HUDEP-2 (cell line): ENCODE results near the gene B4GALNT2.

ENCODE experiments used
- DNase-seq, 76 experiments: peaks; one replicate each; lab custom pipeline; 2025; ENCODE audit not compliant: unreplicated experiment in 76 of 76; lab: John Stamatoyannopoulos, UW

The B4GALNT2 gene

GRCh38 chr17:49203796-49204195 lies 71.2 kb downstream of the B4GALNT2 start:
- DNase-seq, result no peak

- no peak for DNase-seq
Measured at GRCh38 chr17:49204516-49204915, 71.9 kb downstream of the B4GALNT2 start.

- DNase-seq, result no peak
Measured at GRCh38 chr17:49209061-49209571, 76.5 kb downstream of the B4GALNT2 start.

- no peak for DNase-seq
Measured at GRCh38 chr17:49210158-49211029, 77.8 kb downstream of the B4GALNT2 start, which contains the start of the genes ABI3 and GNGT2. Gene ABI3, plus strand, starts transcription at chr17:49210707. Its CDS starts 18 bp downstream, at chr17:49210725. Gene GNGT2, minus strand, starts transcription at chr17:49210574. Its CDS starts 3,152 bp downstream, at chr17:49207422.

- no peak for DNase-seq
Measured at GRCh38 chr17:49213399-49213798, 80.8 kb downstream of the B4GALNT2 start.

DNA sequence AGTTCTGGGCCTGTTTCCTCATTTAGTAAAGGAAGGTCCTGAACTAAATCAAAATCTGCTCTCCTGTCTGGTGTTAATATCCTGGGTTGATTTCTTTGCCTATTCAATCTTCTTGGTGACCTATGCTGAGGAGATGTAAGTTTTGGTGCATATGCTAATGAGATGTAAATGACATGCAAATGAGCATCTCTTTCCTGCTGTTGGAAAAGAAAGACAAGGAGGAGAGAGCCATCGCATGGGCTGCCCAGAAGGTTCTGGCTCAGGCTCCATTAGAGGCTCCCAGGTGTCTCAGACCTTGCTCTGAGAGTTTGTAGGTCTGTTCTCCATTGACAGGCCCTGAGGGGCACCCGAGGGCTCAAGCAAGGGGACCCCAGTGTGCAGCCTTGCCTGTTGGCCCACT lies 81.3 kb downstream of the B4GALNT2 start:
- no peak for DNase-seq

GRCh38 chr17:49214676-49215360 lies 82.2 kb downstream of the B4GALNT2 start:
- no peak for DNase-seq

DNA sequence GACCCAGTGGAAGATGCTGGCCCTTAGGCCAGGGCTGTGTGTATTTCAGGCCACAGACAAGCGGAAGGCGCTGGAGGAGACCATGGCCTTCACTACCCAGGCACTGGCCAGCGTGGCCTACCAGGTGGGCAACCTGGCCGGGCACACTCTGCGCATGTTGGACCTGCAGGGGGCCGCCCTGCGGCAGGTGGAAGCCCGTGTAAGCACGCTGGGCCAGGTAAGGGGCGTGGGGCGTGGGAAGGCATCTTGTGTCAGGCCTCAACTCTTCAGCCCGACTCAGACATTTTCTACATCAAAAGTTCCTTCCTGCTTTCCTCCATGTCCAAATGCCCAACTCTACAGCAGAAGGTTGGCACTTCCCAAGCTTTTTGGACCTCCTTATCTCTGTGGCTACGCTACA lies 83.9 kb downstream of the B4GALNT2 start:
- DNase-seq, result no peak

DNA sequence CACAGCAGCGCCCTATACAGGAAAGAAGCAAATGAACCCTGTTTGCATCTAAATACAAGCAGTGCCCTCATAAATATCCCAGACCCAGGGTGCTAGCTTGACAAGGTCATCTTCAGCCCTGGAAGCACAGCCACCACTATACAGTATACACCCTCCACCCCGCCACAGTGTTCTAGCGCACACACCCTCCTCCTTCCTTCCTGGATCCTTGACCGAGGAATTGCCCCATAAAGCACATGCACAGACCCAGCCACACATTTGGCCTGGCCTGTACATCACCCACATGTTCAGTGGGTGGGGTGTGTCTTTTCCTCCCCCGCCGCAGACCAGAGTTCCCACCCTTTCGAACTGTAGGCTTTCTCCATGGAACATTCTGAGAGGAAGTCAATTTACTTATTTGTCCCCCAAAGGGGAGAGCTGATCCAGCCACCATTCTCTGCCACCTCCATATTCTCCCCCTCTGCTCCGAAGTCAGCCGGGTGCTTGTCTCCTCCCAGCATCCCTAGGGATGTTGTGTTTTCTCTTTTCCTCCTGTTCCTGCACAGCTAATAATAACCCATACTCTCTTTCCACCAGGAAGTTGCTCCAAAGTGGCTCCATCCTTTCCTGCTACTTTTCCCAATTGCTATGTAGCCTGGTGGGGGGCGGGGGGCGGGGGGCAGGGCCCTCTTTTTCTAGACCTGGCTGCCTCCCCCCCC lies 84.5 kb downstream of the B4GALNT2 start:
- peak in 1 of 76 experiments; percentile 20 for DNase-seq

DNA sequence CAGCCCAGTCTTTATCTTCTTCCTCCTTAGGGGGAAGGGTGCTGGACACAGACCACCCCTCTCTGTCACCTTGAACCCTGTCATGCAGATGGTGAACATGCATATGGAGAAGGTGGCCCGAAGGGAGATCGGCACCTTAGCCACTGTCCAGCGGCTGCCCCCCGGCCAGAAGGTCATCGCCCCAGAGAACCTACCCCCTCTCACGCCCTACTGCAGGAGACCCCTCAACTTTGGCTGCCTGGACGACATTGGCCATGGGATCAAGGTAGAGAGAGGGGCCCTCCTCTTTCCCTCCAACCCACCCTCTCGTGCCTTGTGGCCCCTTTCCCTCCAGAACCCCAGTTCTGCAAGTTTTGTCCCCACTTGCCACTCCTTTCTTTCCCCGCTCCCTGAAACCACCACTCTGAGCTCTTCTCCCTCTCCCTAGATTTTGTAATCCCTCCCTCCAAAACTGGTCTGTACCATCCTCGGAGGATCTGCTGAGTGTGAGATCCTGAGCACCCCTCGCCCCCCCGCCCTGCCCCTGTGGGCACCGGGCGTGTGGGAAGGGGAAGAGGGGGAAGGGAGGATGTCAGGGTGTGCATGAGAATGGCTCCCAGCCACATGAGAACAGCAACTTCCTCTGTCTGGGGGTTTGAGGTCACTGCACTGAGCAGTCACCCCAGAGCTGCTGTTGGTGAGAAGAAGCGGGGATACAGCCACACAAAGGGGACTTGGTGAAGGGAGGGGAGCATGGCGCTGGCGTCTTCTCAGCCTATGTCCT lies 85.3 kb downstream of the B4GALNT2 start:
- no peak for DNase-seq

- DNase-seq, result peak in 5 of 76 experiments; percentile 10 to 38 (median 13)
Measured at GRCh38 chr17:49218941-49219913, 86.7 kb downstream of the B4GALNT2 start.

- no peak for DNase-seq
Measured at GRCh38 chr17:49219987-49220386, 87.4 kb downstream of the B4GALNT2 start.

GRCh38 chr17:49223168-49223516 lies 90.6 kb downstream of the B4GALNT2 start:
- no peak for DNase-seq

DNA sequence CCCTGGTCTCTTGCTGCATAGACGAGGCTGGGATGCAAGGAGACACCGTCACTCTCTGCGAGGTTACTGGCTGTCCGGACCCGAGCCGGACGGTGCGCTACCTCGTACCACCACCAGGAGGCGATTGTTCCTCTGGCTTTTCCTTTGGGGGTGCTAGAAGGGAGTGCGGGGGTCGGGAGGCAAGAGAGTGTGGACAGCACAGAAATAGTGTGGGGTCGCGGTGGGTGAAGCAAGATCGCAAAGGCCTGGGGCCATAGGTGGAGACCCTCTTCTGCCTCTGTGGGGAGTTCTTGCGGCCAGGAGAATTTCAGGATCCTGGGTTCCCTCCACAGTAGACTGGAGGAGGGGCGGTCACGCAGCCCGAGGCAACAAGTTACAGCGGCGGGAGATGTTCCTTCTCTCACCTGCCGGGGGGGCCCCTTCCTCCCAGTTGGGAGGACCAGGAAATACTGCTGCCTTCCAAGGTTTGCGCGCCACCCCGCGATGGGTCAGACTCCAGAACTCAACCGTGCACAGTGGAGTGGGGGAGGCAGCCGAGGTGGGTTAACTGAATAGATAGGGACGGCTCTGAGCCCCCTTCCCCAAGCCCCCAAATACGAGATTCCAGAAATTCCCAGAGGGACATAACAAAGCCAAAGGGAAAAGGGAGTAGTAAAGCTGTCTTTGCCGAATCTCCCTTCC lies 91.1 kb downstream of the B4GALNT2 start:
- peak in 53 of 76 experiments; percentile 4 to 80 (median 47) for DNase-seq

DNA sequence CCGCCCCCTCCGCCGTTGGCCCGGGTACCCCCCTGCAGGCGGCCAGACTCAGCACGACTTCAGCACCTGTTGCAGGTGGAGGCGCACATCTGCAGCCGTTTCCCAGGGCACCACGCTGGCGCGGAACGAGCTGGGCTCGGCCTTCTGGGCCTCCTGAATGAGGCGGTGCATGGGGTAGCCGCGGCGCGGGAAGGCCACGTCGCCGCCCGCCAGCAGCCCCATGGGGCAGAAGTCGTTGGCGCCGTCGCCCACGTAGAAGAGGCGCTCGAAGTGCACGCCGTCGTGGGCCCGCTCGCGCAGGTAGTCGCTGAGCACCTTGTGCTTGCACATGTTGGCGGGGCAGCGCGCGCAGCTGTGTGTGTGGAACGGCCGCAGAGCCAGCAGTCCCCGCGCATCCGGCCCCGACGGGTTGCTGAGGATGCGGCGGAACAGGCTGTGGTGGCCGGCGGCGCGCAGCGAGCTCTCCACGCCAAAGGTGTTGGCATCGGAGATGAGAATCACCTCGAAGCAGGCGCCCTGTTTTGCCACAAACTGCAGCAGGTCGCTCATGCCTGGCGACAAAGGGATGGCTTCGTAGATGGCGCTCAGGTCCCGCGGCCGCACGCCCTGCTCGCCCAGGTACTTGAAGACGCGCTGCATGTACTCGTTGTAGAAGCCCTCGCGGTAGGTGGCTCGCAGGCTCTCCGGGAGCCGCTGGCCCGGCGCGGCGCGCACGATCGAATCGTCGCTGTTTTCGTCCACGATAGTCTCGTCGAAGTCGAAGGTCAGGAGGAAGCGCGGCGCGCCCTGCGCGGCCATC lies 91.8 kb downstream of the B4GALNT2 start:
- no peak for DNase-seq

GRCh38 chr17:49224997-49225337 lies 92.4 kb downstream of the B4GALNT2 start:
- no peak for DNase-seq

DNA sequence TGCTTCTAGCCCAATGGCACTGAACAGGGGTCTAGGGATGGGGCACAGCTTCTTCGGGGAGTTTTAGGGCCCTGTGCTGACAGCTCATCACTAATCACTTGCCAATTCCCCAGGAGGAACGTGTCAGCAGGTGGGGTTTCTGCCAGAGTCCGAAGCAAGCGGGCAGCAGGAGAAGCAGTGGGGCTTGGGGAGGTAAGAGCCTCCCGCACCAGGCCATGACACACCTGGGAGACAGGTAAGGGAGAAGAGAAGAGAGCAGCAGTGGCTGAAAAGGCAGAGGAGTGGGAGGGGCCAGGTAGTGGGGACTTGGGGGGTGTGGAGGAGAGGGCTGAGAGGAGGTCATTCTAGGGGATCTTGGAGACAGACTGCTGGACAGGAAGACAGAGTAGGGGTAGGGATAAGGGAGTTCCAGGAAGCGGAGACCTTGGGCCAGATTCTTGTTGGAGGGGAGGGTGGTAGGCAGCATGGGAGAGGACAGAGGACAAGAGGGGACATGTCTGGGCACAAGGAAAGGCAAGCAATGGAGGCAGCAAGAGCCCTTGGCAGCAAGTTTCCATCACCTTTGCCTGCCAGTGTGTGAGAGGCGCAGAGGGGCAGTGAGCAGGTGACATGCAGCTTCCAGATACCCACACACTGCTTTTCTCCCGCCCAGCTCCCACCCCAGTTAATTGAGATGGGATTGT lies 93.1 kb downstream of the B4GALNT2 start:
- DNase-seq, result no peak
